ENCODE results near the gene MLN.

DNA sequence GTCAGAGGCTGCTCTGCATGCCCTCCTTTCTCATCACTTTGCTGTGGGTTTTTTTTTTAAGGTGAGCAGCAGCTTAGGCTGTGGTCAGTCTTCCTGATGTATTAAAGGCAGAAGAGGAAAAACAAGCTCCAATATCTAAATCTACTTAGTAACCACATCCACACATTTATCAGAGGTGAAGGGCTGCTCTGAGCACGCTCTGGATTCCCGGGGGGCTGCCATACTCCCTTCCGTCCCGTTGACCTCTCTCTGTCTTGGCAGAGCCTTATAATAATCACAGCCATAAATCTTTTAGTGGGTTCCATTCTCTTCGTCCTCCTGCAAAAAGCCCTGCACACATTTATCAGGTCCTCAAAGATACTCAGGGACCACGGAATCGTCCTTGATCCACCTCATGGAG is 12.2 kb downstream of the MLN start:
- TF ChIP-seq, protein P1, sequence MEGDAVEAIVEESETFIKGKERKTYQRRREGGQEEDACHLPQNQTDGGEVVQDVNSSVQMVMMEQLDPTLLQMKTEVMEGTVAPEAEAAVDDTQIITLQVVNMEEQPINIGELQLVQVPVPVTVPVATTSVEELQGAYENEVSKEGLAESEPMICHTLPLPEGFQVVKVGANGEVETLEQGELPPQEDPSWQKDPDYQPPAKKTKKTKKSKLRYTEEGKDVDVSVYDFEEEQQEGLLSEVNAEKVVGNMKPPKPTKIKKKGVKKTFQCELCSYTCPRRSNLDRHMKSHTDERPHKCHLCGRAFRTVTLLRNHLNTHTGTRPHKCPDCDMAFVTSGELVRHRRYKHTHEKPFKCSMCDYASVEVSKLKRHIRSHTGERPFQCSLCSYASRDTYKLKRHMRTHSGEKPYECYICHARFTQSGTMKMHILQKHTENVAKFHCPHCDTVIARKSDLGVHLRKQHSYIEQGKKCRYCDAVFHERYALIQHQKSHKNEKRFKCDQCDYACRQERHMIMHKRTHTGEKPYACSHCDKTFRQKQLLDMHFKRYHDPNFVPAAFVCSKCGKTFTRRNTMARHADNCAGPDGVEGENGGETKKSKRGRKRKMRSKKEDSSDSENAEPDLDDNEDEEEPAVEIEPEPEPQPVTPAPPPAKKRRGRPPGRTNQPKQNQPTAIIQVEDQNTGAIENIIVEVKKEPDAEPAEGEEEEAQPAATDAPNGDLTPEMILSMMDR (IDR thresholded peaks at IDR 0.05): no peak
- no peak for TF ChIP-seq POLR2A (IDR thresholded peaks at IDR 0.05)

All from thyroid gland (tissue), 4 donors.